Measurements from ENCODE around the gene AUTS2.

The AUTS2 gene

GRCh38 chr7:69832356-69832755 is 234.1 kb downstream of the AUTS2 start:
- Histone ChIP-seq H3K4me1 (ENCODE audit: insufficient read depth, poor library complexity, severe bottlenecking) (no peaks in the 10 kb centered on the region), H3K4me3 (ENCODE audit: severe bottlenecking) (no peak overlapping the region), H3K27me3 (ENCODE audit: insufficient read depth, poor library complexity, severe bottlenecking) (no peaks in the 10 kb centered on the region), H3K9me3 (ENCODE audit: severe bottlenecking) (no peaks in the 10 kb centered on the region), H3K27ac (ENCODE audit: poor library complexity, severe bottlenecking) (no peak overlapping the region), H3K36me3 (ENCODE audit: low read depth) (no peaks in the 10 kb centered on the region)
- no peak for TF ChIP-seq CTCF (IDR thresholded peaks at IDR 0.05; ENCODE audit: poor library complexity, severe bottlenecking)
- DNase-seq (ENCODE audit: low spot score) (no peak), ATAC-seq (ENCODE audit: low read depth) (no peak)

GRCh38 chr7:69833964-69834363 is 235.7 kb downstream of the AUTS2 start:
- H3K9me3 ChIP-seq (ENCODE audit: severe bottlenecking) = no peaks in the 10 kb centered on the region
- ATAC-seq (ENCODE audit: low read depth) = no peak
- no peak for DNase-seq (ENCODE audit: low spot score)
- H3K27ac ChIP-seq (ENCODE audit: poor library complexity, severe bottlenecking) = no peak overlapping the region
- no peaks in the 10 kb centered on the region for H3K27me3 ChIP-seq (ENCODE audit: insufficient read depth, poor library complexity, severe bottlenecking)
- H3K4me3 ChIP-seq (ENCODE audit: severe bottlenecking) = no peak overlapping the region
- no peaks in the 10 kb centered on the region for H3K36me3 ChIP-seq (ENCODE audit: low read depth)
- H3K4me1 ChIP-seq (ENCODE audit: insufficient read depth, poor library complexity, severe bottlenecking) = no peaks in the 10 kb centered on the region
- no peak for TF ChIP-seq CTCF (IDR thresholded peaks at IDR 0.05; ENCODE audit: poor library complexity, severe bottlenecking)

- Histone ChIP-seq H3K27ac (ENCODE audit: poor library complexity, severe bottlenecking) (no peak overlapping the region), H3K36me3 (ENCODE audit: low read depth) (no peaks in the 10 kb centered on the region), H3K27me3 (ENCODE audit: insufficient read depth, poor library complexity, severe bottlenecking) (no peaks in the 10 kb centered on the region), H3K9me3 (ENCODE audit: severe bottlenecking) (no peaks in the 10 kb centered on the region), H3K4me3 (ENCODE audit: severe bottlenecking) (no peak overlapping the region), H3K4me1 (ENCODE audit: insufficient read depth, poor library complexity, severe bottlenecking) (no peaks in the 10 kb centered on the region)
- no peak for TF ChIP-seq CTCF (IDR thresholded peaks at IDR 0.05; ENCODE audit: poor library complexity, severe bottlenecking)
- ATAC-seq (ENCODE audit: low read depth) = no peak
- DNase-seq (ENCODE audit: low spot score) = no peak
Measured at GRCh38 chr7:69836702-69837101, 238.4 kb downstream of the AUTS2 start.

GRCh38 chr7:69837387-69838068 is 239.3 kb downstream of the AUTS2 start:
- H3K4me1 ChIP-seq (ENCODE audit: insufficient read depth, poor library complexity, severe bottlenecking) = no peaks in the 10 kb centered on the region
- no peaks in the 10 kb centered on the region for H3K27me3 ChIP-seq (ENCODE audit: insufficient read depth, poor library complexity, severe bottlenecking)
- no peak for ATAC-seq (ENCODE audit: low read depth)
- no peaks in the 10 kb centered on the region for H3K9me3 ChIP-seq (ENCODE audit: severe bottlenecking)
- no peaks in the 10 kb centered on the region for H3K36me3 ChIP-seq (ENCODE audit: low read depth)
- H3K4me3 ChIP-seq (ENCODE audit: severe bottlenecking) = no peak overlapping the region
- no peak overlapping the region for H3K27ac ChIP-seq (ENCODE audit: poor library complexity, severe bottlenecking)
- TF ChIP-seq CTCF (IDR thresholded peaks at IDR 0.05; ENCODE audit: poor library complexity, severe bottlenecking) = no peak
- DNase-seq (ENCODE audit: low spot score) = no peak

- Histone ChIP-seq H3K27me3 (ENCODE audit: insufficient read depth, poor library complexity, severe bottlenecking) (no peaks in the 10 kb centered on the region), H3K4me1 (ENCODE audit: insufficient read depth, poor library complexity, severe bottlenecking) (no peaks in the 10 kb centered on the region), H3K36me3 (ENCODE audit: low read depth) (no peaks in the 10 kb centered on the region), H3K9me3 (ENCODE audit: severe bottlenecking) (no peaks in the 10 kb centered on the region), H3K27ac (ENCODE audit: poor library complexity, severe bottlenecking) (no peak overlapping the region), H3K4me3 (ENCODE audit: severe bottlenecking) (no peak overlapping the region)
- ATAC-seq (ENCODE audit: low read depth) (no peak), DNase-seq (ENCODE audit: low spot score) (no peak)
- no peak for TF ChIP-seq CTCF (IDR thresholded peaks at IDR 0.05; ENCODE audit: poor library complexity, severe bottlenecking)
Measured at GRCh38 chr7:69839782-69840181, 241.5 kb downstream of the AUTS2 start.
